HUES6 (cell line): ENCODE measurements around the gene KAT7.
"Not testable (repeated sequence)": the region's sequence is repeated elsewhere in the genome, so short reads cannot be mapped to it uniquely, and the experiment has no call there.

Experiments
- H3K27ac ChIP-seq: 2 replicates; pipeline ENCODE4 v1.7.0; 2013; ENCODE audit warnings: low read depth, mild to moderate bottlenecking, low read length, inconsistent platforms
- H3K27me3 ChIP-seq: 2 replicates; pipeline ENCODE4 v1.6.1; 2013; ENCODE audit warnings: low read length; ENCODE audit not compliant: control insufficient read depth, insufficient read depth
- H3K36me3 ChIP-seq: 2 replicates; pipeline ENCODE4 v1.6.1; 2013; ENCODE audit warnings: low read length; ENCODE audit not compliant: control insufficient read depth, insufficient read depth
- H3K4me1 ChIP-seq: 2 replicates; pipeline ENCODE4 v1.6.1; 2013; ENCODE audit warnings: low read length; ENCODE audit not compliant: control insufficient read depth, insufficient read depth
- H3K4me3 ChIP-seq: 2 replicates; pipeline ENCODE4 v1.5.1; 2013; ENCODE audit warnings: low read depth, low read length
- H3K9ac ChIP-seq: one replicate; pipeline ENCODE4 v1.6.1; 2013; ENCODE audit warnings: mild to moderate bottlenecking, low read length
- H3K9me3 ChIP-seq: 2 replicates; pipeline ENCODE4 v1.6.1; 2013; ENCODE audit warnings: low read depth, low read length; ENCODE audit not compliant: control insufficient read depth, insufficient read depth

KAT7 gene

DNA sequence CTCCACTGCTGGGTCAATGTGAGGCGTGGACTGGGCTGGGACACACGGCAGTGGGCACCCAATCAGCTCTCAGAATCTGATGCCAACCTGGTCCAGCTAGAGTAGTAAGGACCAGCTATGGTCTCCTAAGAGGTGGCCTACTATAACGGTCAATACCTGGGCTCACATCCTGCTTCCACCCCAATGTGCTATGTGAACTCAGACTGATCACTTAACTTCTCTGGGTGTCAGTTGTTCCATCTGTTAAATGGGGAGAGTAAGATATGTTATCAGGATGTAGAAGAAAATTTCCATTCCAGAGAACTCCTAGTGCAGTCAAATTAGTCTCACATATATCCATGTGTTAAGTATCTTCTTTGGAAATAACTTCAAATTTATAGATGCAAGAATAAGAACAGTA lies 38.8 kb upstream of the KAT7 start:
- Histone ChIP-seq H3K9ac (no peak overlapping the region), H3K27me3 (no peaks in the 10 kb centered on the region)

DNA sequence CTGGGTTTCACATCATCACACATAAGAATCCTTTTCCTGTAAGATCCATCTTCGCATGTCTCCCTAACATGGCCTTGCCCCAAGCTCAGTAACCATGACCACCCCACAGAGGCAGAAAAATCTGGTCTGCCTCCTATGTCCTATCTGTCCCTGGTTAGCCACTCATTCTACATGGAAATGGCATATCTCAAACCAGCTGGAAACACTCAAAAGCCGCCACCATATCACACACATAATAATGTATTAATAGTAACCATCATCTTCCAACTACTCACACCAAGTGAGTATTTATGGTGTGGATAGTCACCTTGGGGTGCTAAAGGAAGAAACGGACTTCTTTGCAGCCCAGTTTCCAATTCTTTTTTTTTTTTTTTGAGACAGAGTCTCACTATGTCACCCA lies 36.0 kb upstream of the KAT7 start:
- Histone ChIP-seq H3K4me1 (peaks cover 10% of the 10 kb centered on the region; the same call in 1 of the 2 replicates), H3K27me3 (no peaks in the 10 kb centered on the region), H3K4me3 (no peak overlapping the region), H3K9ac (no peak overlapping the region), H3K36me3 (no peaks in the 10 kb centered on the region), H3K9me3 (no peaks in the 10 kb centered on the region), H3K27ac (no peak overlapping the region)

More for the DNA sequence above, 38.8 kb upstream of the KAT7 start:
- Histone ChIP-seq H3K4me3 (no peak overlapping the region), H3K4me1 (0 out of 2 replicates have a peak, but pooled peaks cover 9% of the 10 kb centered on the region), H3K36me3 (no peaks in the 10 kb centered on the region), H3K9me3 (no peaks in the 10 kb centered on the region), H3K27ac (no peak overlapping the region)

GRCh38 chr17:49753959-49754391 lies 34.5 kb upstream of the KAT7 start:
- Histone ChIP-seq H3K4me3 (no peak overlapping the region), H3K4me1 (peaks cover 10% of the 10 kb centered on the region; the same call in 1 of the 2 replicates), H3K27me3 (no peaks in the 10 kb centered on the region), H3K9me3 (no peaks in the 10 kb centered on the region), H3K9ac (no peak overlapping the region), H3K27ac (no peak overlapping the region), H3K36me3 (no peaks in the 10 kb centered on the region)

DNA sequence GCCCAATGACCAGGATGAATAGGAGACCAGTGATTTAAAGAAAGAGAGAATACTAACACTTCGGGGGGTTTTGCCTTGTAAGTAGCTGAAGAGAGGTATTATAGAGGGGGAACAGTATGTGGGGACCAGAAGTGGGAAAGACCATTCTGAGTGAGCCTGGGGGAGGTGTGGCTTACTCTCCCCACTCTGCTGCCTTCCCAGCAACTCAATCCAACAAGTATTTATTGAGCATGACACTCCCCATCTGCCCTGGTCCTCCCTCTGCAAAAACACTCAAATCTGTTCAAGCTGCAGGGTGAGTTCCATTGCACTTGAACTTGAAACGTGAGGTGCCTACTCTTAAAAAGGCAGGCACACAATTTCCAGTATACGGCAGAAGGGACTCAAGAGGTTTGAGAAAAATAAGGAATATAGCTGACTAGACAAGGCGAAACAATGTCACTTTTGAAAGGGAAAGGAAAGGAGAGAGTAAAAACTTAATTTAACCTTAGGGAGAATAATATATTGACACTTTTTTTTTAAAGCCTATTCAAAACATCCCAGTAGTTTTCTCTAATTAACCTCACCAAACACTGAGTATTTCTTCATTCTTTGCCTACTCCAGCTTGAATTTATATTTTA lies 32.7 kb upstream of the KAT7 start:
- H3K9me3 ChIP-seq = no peaks in the 10 kb centered on the region
- no peak overlapping the region for H3K27ac ChIP-seq
- H3K4me3 ChIP-seq = no peak overlapping the region
- H3K4me1 ChIP-seq = peaks cover 17% of the 10 kb centered on the region
- H3K27me3 ChIP-seq = no peaks in the 10 kb centered on the region
- no peaks in the 10 kb centered on the region for H3K36me3 ChIP-seq
- no peak overlapping the region for H3K9ac ChIP-seq

DNA sequence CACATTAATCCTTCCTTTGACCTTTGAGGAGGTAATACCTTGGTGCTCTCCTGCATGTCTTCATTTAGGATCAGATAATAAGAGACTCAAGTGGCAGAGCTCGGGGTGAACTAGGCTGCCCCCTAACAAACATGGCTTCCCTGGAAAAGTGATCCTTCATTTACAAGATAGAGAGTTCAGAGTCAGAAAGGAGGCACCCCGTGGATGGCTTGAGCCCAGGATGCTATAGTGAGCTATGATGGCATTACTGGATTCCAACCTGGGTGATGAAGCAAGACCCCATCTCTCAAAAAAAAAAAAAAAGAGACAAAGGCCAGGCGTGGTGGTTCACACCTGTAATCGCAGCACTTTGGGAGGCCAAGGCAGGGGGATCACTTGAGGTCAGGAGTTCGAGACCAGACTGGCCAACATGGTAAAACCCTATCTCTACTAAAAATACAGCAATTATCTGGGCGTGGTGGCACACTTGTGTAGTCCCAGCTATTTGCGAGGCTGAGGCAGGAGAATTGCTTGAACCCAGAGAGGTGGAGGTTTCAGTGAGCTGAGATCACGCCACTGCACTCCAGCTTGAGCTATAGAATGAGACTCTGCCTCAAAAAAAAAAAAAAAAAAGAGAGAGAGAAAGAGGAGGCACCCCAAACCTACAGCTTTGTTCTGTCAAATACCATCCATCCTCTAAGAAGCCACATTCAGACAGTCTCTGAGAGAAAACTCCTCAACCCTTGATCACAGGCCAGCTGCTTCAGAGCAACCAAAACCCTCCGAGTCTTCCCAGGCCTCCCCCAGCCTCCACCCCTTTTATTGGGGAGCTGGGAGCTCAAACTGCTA lies 31.9 kb upstream of the KAT7 start:
- H3K4me3 ChIP-seq = no peak overlapping the region
- no peak overlapping the region for H3K27ac ChIP-seq
- H3K27me3 ChIP-seq = no peaks in the 10 kb centered on the region
- H3K36me3 ChIP-seq = no peaks in the 10 kb centered on the region
- H3K9ac ChIP-seq = no peak overlapping the region
- H3K9me3 ChIP-seq = no peaks in the 10 kb centered on the region
- peaks cover 17% of the 10 kb centered on the region for H3K4me1 ChIP-seq

DNA sequence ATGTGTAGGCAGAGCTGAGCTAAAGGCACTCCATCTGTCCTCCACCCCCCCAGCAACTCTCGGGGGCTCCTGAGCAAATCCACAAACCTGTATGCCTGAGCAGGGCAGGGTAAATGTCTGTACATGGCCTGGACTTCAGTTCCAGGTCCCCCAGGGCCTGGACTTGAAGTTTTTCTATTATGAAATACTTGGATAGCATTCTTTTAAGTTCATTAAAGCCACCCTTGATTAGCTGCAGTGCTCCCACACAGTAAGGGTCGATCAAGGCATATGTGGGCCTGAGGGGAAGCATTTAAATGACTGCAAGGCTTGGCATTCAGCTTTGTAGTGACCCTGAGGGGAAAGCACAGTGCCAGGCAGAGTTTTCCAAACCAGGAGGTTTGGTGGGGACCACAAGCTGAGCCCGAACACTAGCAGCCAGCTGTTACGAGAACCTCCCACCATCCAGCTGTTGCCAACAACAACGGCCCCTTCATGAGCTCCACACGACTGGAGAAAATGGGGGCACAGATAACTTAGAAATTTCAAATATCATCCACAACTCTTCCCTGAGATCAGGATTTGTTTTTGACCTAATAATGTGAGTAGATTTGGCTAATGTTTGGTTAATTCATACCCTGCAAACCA lies 31.2 kb upstream of the KAT7 start:
- Histone ChIP-seq H3K9ac (no peak overlapping the region), H3K4me3 (no peak overlapping the region), H3K27me3 (no peaks in the 10 kb centered on the region), H3K9me3 (no peaks in the 10 kb centered on the region), H3K36me3 (no peaks in the 10 kb centered on the region), H3K27ac (no peak overlapping the region), H3K4me1 (peaks cover 15% of the 10 kb centered on the region)

DNA sequence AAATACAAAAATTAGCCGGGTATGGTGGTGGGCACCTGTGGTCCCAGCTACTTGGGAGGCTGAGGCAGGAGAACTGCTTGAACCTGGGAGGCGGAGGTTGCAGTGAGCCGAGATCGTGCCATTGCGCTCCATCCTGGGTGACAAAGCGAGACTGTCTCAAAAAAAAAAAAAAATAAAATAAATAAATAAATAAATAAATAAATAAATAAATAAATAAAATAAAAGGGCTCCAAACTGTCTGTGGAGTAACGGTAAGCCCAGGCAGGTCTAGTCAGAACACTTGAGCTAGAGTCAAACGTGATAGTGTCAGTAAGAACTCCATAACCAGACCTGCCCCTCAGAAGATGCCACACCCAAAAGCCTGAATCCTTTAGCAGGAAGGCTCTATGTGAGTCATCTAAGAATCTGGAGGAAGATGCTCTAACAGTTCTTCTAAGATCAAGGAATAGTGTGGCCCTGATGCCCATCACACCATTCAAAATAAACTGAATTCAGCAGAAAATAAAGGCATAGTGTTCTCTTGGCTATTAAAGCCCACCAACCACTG lies 29.9 kb upstream of the KAT7 start:
- H3K27ac ChIP-seq, H3K9me3 ChIP-seq, H3K36me3 ChIP-seq, H3K9ac ChIP-seq, H3K27me3 ChIP-seq, H3K4me3 ChIP-seq: not testable (repeated sequence)
- H3K4me1 ChIP-seq = peaks cover 19% of the 10 kb centered on the region

DNA sequence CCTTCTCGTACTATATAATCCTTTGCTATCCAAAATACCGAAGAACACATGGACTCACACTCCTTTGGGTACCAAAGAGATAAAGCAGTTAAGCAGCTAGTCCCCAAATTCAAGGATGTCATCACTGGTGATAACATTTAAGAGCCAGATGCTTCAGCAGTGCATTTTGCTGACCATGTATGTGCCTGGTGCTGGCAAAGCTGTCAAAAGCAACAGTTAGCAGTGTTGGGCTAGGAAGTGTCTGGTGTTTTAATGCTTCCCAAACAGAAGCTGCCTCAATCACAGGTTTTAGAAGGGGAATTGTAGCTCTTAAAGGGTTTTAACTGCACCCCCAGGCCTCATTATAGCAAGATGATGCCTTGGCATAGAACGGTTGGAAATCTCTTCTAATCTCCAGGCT lies 29.3 kb upstream of the KAT7 start:
- Histone ChIP-seq H3K27me3 (no peaks in the 10 kb centered on the region), H3K4me3 (no peak overlapping the region), H3K4me1 (peaks cover 19% of the 10 kb centered on the region), H3K36me3 (no peaks in the 10 kb centered on the region), H3K9ac (no peak overlapping the region), H3K9me3 (no peaks in the 10 kb centered on the region), H3K27ac (no peak overlapping the region)

DNA sequence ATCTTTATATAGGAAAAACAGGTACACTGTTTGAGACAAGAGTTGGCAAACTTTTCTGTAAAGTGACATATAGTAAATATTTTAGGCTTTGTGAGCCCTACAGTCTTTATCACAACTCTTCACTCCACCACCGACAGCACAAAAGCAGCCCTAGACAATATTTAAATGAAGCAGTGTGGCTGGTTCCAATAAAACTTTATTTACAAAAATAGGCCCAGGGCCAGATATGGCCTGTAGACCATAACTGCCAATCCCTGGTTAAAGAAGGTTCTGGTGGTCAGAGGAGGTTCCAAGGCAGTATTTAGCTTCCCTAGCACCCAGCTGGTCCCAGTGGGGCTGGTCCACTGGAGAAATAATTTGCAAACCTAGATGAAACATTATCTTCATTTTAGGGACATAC lies 28.2 kb upstream of the KAT7 start:
- H3K9ac ChIP-seq = no peak overlapping the region
- no peak overlapping the region for H3K27ac ChIP-seq
- no peaks in the 10 kb centered on the region for H3K9me3 ChIP-seq
- H3K4me1 ChIP-seq = peaks cover 24% of the 10 kb centered on the region
- no peaks in the 10 kb centered on the region for H3K27me3 ChIP-seq
- no peaks in the 10 kb centered on the region for H3K36me3 ChIP-seq
- H3K4me3 ChIP-seq = no peak overlapping the region

GRCh38 chr17:49760932-49761558 lies 27.4 kb upstream of the KAT7 start:
- H3K4me3 ChIP-seq = no peak overlapping the region
- peaks cover 24% of the 10 kb centered on the region for H3K4me1 ChIP-seq
- no peak overlapping the region for H3K27ac ChIP-seq
- 0 out of 2 replicates have a peak, but pooled peaks cover 3% of the 10 kb centered on the region for H3K27me3 ChIP-seq
- no peaks in the 10 kb centered on the region for H3K36me3 ChIP-seq
- no peak overlapping the region for H3K9ac ChIP-seq
- no peaks in the 10 kb centered on the region for H3K9me3 ChIP-seq
